Measurements from ENCODE around the gene UBE3D. TPM values are rescaled to one million over a fixed set of nuclear protein-coding genes. Genes with fewer than 3 reads are reported as not detected.

The UBE3D gene
- total and polyA plus RNA-seq, 12 donors = 1.9 to 4.6 (median 2.6) TPM

GRCh38 chr6:83096791-83097190 is 31.1 kb upstream of the UBE3D start:
- WGBS, 2 donors = 87 to 94% methylated on average over 2 of the region's 2 CpGs
- Histone ChIP-seq H3K9me3 (peaks cover 0 to 6% (median 0%) of the 10 kb centered on the region in 11 donors), H3K27ac (no peak overlapping the region), H3K4me3 (no peak overlapping the region), H3K36me3 (peaks cover 0 to 31% (median 0%) of the 10 kb centered on the region in 9 donors), H3K4me1 (peaks cover 0 to 19% (median 6%) of the 10 kb centered on the region in 9 donors), H3K27me3 (no peaks in the 10 kb centered on the region)
- TF ChIP-seq, protein P1, sequence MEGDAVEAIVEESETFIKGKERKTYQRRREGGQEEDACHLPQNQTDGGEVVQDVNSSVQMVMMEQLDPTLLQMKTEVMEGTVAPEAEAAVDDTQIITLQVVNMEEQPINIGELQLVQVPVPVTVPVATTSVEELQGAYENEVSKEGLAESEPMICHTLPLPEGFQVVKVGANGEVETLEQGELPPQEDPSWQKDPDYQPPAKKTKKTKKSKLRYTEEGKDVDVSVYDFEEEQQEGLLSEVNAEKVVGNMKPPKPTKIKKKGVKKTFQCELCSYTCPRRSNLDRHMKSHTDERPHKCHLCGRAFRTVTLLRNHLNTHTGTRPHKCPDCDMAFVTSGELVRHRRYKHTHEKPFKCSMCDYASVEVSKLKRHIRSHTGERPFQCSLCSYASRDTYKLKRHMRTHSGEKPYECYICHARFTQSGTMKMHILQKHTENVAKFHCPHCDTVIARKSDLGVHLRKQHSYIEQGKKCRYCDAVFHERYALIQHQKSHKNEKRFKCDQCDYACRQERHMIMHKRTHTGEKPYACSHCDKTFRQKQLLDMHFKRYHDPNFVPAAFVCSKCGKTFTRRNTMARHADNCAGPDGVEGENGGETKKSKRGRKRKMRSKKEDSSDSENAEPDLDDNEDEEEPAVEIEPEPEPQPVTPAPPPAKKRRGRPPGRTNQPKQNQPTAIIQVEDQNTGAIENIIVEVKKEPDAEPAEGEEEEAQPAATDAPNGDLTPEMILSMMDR (IDR thresholded peaks at IDR 0.05) = no peak
- ATAC-seq (no peak), DNase-seq (no peak)
- intact Hi-C loops (cut with DNase I) = no loop called here

DNA sequence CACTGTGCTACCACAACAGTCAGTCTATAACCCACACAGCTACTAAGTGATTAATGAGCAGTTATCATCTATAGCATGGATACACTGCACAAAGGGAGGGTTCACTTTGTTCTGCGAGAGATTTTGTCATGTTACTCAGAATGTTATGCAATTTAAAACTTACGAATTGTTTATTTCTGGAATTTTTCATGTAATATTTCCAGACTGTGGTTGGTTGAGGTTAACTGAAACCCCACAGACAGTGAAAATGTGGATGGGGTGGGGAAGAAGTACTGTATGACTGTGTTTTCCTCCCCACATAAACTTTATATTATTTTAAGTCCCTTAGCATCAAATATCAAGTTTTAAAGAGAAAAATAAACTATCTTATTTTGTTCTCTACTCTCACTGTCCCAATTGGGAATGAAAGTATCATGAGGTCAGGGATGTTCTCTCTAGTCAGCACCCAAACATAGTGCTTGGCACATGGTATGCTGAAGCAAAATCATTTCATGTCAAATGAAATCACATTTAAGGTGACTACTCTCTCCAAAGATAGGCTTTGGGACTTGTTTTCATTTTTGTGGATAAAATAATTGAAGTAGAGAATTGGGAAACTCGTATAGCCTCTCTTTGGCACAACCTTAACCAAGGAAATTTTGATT is 27.2 kb upstream of the UBE3D start:
- TF ChIP-seq, protein P1 (IDR thresholded peaks at IDR 0.05) = no peak
- no peak for DNase-seq
- H3K4me1 ChIP-seq = peaks cover 0 to 19% (median 6%) of the 10 kb centered on the region in 9 donors
- WGBS, 2 donors = 84 to 87% methylated on average over 3 of the region's 3 CpGs
- no peak overlapping the region for H3K27ac ChIP-seq
- intact Hi-C loops (cut with DNase I) = no loop called here
- H3K9me3 ChIP-seq = peaks cover 0 to 6% (median 0%) of the 10 kb centered on the region in 11 donors
- ATAC-seq = peak in 1 of 8 donors; percentile 31
- H3K27me3 ChIP-seq = no peaks in the 10 kb centered on the region
- H3K4me3 ChIP-seq = no peak overlapping the region
- H3K36me3 ChIP-seq = peaks cover 0 to 2% (median 0%) of the 10 kb centered on the region in 9 donors

DNA sequence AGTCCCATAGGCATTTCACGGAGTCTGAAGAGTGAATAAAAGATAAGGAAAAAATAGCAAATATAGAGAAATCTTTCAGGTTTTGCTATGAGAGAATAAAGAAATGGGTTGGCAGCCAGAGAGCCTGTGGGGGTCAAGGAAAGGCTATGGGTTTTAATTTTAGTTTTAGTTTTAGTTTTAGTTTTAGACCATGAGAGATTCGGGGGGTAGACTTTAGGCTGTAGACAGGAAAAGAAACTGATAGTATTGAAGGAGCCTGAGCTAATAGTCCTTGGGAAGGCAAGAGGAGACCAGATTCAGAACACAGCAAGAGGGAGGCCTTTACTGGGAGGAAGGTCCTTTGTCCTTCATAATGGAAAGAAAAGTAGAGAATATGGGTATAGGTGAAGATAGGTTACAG is 21.1 kb upstream of the UBE3D start:
- H3K4me3 ChIP-seq = no peak overlapping the region
- H3K27ac ChIP-seq = peak overlapping the region in 1 of 10 donors; percentile 16
- 75 to 83% methylated on average over 2 of the region's 2 CpGs for WGBS, 2 donors

DNA sequence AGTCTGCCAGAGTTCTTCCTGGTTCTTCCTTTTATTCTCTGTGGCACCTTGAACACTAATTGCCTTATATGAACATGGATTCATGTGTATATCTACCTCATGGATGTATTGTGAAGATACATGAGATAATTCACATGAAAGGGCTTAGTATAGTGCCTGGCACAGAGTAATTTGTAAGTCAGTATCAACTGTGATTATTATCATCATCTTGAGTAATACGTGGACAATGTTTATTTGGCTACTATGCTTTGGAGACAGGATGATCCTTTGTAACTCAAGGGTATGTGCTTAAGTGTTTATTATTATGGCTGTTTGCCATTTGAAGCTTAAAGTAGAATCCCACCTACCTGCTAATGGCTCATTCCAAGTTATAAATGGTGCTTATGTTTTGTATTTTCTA is 17.8 kb upstream of the UBE3D start:
- H3K27me3 ChIP-seq = no peaks in the 10 kb centered on the region
- intact Hi-C loops (cut with DNase I) = no loop called here
- no peak overlapping the region for H3K27ac ChIP-seq
- TF ChIP-seq, protein P1 (IDR thresholded peaks at IDR 0.05) = no peak
- ATAC-seq (no peak), DNase-seq (no peak)
- WGBS, 2 donors = 17 to 31% methylated on average over 1 of the region's 1 CpG
- no peaks in the 10 kb centered on the region for H3K36me3 ChIP-seq
- no peaks in the 10 kb centered on the region for H3K9me3 ChIP-seq
- H3K4me1 ChIP-seq = peaks cover 0 to 9% (median 0%) of the 10 kb centered on the region in 9 donors
- H3K4me3 ChIP-seq = no peak overlapping the region

More for the DNA sequence above, 21.1 kb upstream of the UBE3D start:
- H3K4me1 ChIP-seq = peaks cover 0 to 9% (median 0%) of the 10 kb centered on the region in 9 donors
- no peaks in the 10 kb centered on the region for H3K27me3 ChIP-seq
- DNase-seq (no peak), ATAC-seq (no peak)
- H3K36me3 ChIP-seq = no peaks in the 10 kb centered on the region
- intact Hi-C loops (cut with DNase I) = no loop called here
- TF ChIP-seq, protein P1 (IDR thresholded peaks at IDR 0.05) = no peak
- H3K9me3 ChIP-seq = no peaks in the 10 kb centered on the region
